ENCODE measurements around the gene TMCC1.
"Not testable (repeated sequence)": the region's sequence is repeated elsewhere in the genome, so short reads cannot be mapped to it uniquely, and the experiment has no call there.

The TMCC1 gene

DNA sequence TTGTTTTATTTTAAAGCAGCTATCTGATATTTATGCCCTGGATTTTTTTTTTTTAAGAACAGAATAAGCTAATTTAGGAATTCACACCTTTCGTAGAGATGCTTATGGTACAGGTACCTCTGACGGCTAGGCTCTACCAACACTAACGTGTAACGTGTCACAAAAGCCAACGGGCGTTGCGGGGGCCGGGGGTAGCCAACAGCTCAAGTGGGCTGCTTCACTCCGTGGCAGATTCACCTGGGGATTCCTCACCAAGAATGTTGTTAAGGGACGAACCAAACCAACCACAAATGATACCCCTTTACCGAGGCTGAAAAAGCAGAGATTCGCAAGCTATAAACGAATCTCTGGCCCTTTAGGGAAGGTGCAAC lies 1.0 kb downstream of the TMCC1 start:
- DNase-seq, result no peak

- no peak for DNase-seq
Measured at GRCh38 chr3:129890891-129891290, 2.6 kb downstream of the TMCC1 start.

DNA sequence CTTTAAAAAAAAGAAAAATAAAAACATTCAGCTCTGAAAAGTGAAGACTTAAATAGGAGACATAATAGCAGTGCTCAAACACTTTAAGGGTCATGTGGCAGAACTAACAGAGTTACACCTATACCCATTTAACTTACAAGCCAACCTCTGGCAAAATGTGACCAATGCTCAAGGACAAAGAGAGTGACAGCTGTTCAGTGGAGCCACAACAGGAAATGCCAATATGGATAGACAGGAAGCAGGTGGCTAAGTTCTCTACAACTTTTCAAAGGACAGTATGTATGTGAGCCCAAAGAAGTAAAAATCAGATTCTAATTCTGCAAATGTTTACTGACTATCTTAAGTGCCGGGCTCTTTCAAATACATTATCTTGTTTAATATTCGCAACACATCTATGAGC lies 3.4 kb downstream of the TMCC1 start:
- DNase-seq, result no peak

DNA sequence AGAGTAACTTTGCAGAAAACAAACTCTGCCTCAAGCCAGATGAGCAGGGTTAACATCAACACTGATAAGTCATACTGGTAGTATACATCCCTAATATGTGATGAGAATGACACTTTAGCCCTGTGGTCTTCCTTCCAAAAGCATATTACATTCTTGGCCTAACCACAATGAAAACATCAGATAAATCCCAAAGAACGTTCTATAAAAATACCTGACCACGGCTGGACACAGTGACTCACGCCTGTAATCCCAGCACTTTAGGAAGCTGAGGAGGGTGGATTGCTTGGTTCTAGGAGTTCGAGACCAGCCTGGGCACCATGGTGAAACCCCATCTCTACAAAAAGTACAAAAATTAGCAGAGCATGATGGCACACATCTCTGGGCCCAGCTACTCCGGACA lies 4.7 kb downstream of the TMCC1 start:
- DNase-seq, result no peak

DNA sequence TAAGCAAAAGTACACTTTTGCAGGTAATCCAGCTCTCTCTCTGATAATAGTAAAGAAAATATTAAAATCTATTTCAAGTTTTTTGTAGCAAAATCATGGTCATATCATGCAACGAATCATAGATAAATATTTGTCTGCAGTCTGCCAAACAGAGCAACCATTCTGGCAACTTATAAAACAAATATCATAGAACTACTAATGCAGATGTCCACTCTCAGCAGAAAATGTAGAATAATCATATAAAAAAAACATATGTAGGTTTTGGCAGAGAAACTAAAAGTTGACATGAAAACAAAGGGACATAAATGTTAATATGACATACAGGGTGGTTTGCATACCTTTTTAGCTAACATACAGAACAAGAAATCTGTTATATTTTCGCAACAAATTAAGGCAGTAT lies 12.2 kb downstream of the TMCC1 start:
- DNase-seq, result no peak

GRCh38 chr3:129878355-129878754 lies 15.2 kb downstream of the TMCC1 start:
- no peak for DNase-seq

DNA sequence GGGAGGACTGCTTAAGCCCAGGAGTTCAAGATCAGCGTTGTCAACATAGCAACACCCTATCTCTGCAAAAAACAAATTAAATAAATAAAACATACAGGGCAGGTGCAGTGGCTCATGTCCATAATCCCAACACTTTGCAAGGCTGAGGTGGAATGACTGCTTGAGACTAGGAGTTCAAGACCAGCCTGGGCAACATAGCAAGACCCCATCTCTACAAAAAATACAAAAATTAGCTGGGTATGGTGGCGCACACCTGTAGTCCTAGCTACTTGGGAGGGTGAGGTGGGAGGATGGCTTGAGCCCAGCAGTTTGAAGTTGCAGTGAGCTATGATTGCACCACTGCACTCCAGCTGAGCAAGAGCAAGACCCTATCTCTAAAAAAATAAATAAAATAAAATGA lies 19.0 kb downstream of the TMCC1 start:
- DNase-seq, result not testable (repeated sequence)

DNA sequence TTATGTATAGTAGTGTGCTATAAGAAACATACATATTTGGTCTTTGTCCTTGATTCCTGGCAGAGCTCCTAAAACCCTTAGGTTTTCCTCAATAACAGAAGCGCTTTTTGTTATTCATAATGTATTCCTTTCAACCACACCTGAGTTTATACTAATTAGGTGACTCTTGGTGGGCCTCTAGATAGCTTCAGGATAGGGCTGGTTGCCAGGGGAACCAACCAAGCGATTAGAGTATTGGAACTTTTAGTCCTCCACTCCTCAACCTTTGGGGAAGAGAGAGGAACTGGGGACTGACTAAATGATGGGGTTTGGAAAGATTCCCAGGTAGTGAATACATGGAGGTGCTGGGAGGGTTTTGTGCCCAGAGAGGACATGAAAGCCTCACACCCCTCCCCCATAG lies 24.6 kb downstream of the TMCC1 start:
- DNase-seq, result no peak

DNA sequence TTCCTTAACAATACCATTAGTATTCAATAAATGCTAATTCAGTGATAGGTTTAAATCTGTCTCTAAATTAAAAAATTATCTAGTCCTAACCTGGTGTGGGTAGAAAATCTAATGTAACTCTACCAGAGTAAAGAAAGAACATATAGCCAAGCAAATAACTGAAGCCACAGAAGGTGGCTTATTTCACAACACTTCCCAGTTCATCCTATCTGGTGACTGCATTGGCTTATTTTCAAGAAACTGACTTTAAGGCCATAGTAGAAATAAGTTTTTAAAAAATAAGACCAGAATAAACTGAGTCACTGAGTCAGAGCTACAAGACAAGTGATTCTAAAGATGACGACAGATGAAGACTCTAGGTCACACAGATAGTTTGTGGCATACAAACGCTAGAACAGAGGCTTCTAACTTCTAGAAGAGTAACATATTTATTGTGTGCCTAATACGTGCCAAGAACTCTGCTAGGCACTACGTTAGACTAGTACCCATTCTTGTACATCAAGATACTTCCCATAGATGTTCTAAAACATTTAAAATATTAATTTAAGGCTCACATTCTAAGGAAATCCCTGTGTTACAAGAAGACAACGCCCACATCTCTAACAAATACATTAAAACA lies 25.9 kb downstream of the TMCC1 start:
- no peak for DNase-seq

- DNase-seq, result no peak
Measured at GRCh38 chr3:129865806-129866205, 27.7 kb downstream of the TMCC1 start.

DNA sequence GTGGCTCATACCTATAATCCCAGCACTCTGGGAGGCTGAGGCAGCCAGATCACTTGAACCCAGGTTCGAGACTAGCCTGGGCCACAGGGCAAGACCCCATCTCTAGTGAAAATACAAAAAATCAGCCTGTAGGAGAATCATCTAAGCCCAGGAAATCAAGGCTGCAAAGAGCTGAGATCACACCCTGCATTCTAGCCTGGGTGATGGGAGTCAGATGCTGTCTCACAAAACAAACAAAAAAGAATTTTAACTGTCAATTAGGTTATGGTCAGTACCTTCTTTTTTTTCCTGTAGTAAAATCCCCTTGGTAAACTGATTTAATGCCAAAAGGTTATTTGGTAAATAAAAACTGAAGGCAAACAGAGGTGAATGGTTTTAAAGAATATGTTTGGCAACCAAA lies 29.0 kb downstream of the TMCC1 start:
- no peak for DNase-seq

DNA sequence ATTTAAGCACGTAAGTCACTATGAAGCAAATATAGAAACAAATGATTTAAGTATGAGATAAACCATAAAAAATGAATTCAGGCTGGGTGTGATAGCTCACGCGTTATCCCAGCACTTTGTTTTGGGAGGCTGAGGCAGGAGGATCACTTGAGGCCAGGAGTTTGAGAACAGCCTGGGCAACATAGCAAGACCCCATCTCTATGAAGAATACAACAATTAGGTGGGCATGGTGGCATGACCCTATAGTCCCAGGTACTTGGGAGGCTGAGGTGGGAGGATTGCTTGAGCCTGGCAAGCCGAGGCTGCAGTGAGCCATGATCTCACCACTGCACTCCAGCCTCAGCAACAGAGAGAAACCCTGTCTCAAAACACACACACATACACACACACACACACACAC lies 34.2 kb downstream of the TMCC1 start:
- no peak for DNase-seq

- no peak for DNase-seq
Measured at GRCh38 chr3:129857899-129858298, 35.6 kb downstream of the TMCC1 start.

DNA sequence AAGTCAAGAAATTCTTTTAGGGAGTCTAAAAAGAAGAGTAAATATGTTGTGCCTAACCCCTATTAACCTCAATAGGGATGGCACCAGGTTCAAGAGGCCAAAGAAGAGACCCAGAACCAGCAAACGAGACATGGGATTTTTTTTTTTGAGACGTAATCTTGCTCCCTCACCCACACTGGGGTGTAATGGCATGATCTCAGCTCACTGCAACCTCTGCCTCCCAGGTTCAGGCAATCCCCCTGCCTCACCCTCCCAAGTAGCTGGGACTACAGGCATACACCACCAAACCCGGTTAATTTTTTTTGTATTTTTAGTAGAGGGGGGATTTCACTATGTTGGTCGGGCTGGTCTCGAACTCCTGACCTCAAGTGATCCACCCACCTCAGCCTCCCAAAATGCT lies 36.7 kb downstream of the TMCC1 start:
- DNase-seq, result not testable (repeated sequence)

- no peak for DNase-seq
Measured at GRCh38 chr3:129855832-129856419, 37.6 kb downstream of the TMCC1 start.

DNA sequence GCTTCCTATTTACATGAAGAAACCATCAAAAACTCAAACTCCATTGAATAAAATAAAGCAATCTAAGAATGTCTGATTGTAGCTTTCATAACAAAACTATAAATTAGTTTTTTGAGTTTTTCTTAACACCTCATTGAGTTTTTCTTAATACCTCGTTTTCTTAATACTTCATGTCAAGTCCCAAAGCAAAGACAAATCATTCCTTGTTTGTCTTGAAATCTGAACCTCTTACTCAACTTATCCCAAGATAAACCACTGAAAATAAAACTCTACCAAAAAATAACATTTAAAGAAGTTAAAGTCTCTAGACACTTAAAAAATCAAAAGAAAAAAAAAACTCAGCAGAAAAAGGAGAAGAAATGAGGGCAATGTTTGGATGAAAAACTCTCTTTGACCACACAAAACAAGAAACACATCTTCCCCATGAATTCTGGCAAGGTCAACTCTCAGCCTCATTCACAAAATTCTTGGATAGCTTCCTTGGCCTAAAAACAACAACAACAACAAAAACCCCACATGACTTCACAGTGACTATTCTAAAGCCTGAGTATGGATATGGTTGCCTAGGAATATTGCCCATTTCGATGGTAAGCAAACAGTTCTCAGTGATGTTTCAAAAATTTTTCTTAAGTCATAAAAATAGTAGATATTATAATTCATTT lies 38.2 kb downstream of the TMCC1 start:
- DNase-seq, result no peak

- DNase-seq, result no peak
Measured at GRCh38 chr3:129854460-129854859, 39.1 kb downstream of the TMCC1 start.

DNA sequence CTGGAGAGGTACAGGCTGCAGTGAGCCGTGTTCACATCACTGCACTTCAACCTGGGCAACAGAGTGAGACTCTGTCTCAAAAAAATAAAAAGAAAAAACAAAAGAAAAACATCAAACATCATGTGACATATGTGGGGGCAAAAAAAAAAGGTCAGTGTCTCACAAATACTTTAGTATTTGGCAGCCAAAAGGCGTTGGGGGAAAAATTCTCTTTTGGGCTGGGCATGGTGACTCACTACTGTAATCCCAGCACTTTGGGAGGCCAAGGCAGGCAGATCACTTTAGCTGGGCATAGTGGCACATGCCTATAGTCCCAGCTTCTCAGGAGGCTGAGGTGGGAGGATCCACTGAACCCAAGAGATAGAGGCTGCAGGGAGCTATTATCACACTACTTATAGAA lies 47.6 kb downstream of the TMCC1 start:
- no peak for DNase-seq

- DNase-seq, result no peak
Measured at GRCh38 chr3:129840707-129841360, 52.7 kb downstream of the TMCC1 start.

GRCh38 chr3:129838086-129838485 lies 55.4 kb downstream of the TMCC1 start:
- no peak for DNase-seq

GRCh38 chr3:129837065-129837642 lies 56.4 kb downstream of the TMCC1 start:
- DNase-seq, result no peak

- no peak for DNase-seq
Measured at GRCh38 chr3:129836381-129837064, 57.0 kb downstream of the TMCC1 start.

GRCh38 chr3:129835198-129835597 lies 58.3 kb downstream of the TMCC1 start:
- no peak for DNase-seq
